ENCODE data around the gene SCN3B.
A peak's percentile ranks its signal among the peaks of the same experiment; 100 is the strongest.

The SCN3B gene

GRCh38 chr11:123653827-123654565, 428 bp downstream of the SCN3B start:
- peak in 1 of 2 donors; percentile 8 for DNase-seq (ENCODE audit: low read depth in 2 of 2)

DNA sequence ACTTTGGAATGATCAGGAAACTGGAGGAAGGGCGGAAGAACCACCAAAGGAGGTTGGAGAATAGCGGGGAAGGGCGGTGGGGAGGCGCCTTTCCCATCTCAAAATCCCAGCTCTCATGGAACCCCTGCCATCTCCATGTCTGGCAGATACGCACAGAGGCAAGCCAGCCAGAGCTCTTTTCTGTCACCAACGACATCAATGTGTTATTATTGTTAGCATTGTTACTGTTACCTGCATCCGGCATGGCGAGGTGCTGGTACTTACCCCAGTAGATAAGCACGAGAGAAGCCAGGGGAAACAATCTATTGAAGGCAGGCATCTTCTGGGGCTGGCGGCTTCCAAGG, 969 bp downstream of the SCN3B start:
- no peak for DNase-seq (ENCODE audit: low read depth in 2 of 2)

GRCh38 chr11:123652599-123652998, 1.8 kb downstream of the SCN3B start:
- DNase-seq (ENCODE audit: low read depth in 2 of 2): no peak

DNA sequence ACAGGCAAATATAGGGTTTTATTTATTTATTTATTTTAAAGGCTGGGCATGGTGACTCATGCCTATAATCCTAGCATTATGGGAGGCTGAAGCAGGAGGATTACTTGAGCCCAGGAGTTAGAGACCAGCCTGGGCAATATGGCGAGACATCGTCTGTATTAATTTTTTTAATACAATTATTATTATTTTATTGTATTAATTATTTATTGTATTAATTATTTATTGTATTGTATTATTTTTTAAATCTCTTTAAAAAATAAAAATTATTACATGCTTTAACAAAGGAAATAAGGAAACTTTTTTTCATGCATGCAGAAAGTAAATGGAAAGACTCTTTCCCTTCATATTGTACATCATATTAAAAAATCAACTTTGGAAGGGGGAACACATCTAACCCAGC, 3.5 kb downstream of the SCN3B start:
- no peak for DNase-seq (ENCODE audit: low read depth in 2 of 2)

GRCh38 chr11:123645286-123645975, 9.0 kb downstream of the SCN3B start:
- DNase-seq (ENCODE audit: low read depth in 2 of 2): no peak

GRCh38 chr11:123642435-123642834, 12.0 kb downstream of the SCN3B start:
- DNase-seq (ENCODE audit: low read depth in 2 of 2): no peak

- no peak for DNase-seq (ENCODE audit: low read depth in 2 of 2)
Measured at GRCh38 chr11:123641495-123641840, 13.0 kb downstream of the SCN3B start.

GRCh38 chr11:123640677-123641494, 13.5 kb downstream of the SCN3B start:
- peak; percentile 23 to 43 for DNase-seq (ENCODE audit: low read depth in 2 of 2)

DNA sequence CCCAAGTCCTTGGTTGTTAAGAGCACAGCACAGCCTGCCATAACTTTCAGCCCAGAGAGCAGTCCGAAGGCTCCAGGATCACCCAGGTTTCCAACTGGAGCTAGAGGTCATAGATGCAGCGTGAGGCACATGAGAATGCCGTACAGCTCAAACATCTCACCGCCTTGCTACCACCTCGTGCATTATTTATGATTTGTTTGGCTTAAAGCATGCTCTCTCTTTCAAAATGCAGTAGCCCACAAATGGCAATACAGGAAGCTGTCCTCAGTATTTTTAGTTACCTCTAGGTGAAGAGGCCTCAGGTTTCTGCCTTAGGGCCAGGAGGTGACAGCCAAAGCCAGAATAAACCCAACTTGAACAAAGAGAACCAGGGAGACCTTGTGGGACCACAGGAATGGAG, 14.4 kb downstream of the SCN3B start:
- no peak for DNase-seq (ENCODE audit: low read depth in 2 of 2)

GRCh38 chr11:123630126-123630608, 24.3 kb downstream of the SCN3B start:
- no peak for DNase-seq (ENCODE audit: low read depth in 2 of 2)

GRCh38 chr11:123628936-123629683, 25.3 kb downstream of the SCN3B start:
- DNase-seq (ENCODE audit: low read depth in 2 of 2): no peak

DNA sequence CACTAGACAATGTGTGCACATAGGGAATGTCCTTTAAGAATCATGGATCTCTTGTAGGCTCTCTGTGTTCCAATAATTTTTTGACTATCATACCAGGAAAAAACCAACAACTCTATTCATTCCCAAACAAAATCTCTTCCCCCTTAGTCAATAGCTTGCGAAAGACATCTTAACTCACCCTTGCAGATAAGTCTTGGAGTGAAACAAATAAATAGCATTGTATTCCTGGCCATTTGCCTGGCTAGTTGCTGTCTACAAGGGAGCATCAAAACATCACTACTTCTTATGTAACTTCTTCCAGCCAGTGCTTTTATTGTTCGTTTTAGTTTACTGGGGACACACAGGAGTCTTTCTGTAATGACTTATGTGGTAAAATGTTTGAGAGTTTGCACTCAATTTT, 29.4 kb downstream of the SCN3B start:
- no peak for DNase-seq (ENCODE audit: low read depth in 2 of 2)

DNA sequence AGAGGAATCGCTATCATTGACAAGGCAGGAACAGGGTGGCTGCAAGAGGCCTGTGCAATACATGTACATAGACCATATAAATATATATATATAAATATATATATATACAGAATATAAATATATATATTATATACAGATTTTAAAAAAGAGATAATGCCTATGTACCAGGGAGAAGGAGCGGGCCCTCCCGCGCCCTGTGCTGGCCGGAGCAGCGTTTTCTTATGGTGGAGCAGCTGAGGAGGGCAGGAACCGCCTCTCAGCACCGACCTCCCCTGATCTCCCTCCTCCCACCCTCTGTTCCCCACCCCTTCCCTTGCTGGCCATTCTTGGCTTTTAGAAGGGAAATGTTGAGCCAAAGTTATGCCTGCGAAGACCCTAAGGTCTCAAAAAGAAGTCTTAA, 31.8 kb downstream of the SCN3B start:
- DNase-seq (ENCODE audit: low read depth in 2 of 2): no peak

- DNase-seq (ENCODE audit: low read depth in 2 of 2): no peak
Measured at GRCh38 chr11:123616505-123617198, 37.8 kb downstream of the SCN3B start.

DNA sequence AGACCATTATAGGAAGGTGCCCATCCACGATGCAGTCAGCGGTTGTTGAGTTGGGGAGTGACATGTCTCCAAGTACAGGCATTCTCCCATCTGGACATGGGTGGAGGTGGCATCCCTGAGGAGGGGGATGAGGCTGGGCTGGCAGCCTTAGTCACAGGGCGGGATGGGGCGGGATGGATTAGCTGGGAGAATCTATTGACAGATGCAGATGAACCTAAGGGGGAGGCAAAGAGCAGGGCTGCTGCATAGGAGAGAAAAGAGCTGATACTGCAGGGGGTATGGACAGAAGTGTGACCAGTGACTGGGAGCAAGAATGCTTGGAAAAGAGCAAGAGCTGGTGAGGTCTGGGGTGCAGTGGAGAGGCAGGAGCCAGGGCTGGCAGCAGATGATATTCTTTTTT, 42.7 kb downstream of the SCN3B start:
- DNase-seq (ENCODE audit: low read depth in 2 of 2): no peak

GRCh38 chr11:123608945-123609344, 45.5 kb downstream of the SCN3B start:
- DNase-seq (ENCODE audit: low read depth in 2 of 2): no peak

- no peak for DNase-seq (ENCODE audit: low read depth in 2 of 2)
Measured at GRCh38 chr11:123608371-123608770, 46.1 kb downstream of the SCN3B start.

DNA sequence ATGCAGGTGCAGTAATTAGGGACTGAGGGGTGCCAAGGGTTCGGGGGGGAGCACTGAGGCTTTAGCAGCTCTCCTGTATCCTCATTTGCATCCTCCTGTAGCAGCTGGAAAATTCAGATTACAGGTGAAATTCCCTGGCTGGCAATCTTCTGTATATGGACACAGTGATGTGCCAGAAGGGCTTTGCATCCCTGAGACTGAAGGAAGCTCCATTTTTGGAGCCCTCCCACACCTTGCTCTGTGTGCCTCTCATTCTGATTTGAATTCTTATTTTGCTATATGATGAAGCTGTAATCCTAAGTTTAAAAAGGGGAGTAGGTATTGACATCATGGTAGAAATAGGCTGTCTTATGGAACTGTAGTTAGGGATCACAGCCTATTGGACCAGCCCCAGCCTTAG, 46.6 kb downstream of the SCN3B start:
- no peak for DNase-seq (ENCODE audit: low read depth in 2 of 2)

DNA sequence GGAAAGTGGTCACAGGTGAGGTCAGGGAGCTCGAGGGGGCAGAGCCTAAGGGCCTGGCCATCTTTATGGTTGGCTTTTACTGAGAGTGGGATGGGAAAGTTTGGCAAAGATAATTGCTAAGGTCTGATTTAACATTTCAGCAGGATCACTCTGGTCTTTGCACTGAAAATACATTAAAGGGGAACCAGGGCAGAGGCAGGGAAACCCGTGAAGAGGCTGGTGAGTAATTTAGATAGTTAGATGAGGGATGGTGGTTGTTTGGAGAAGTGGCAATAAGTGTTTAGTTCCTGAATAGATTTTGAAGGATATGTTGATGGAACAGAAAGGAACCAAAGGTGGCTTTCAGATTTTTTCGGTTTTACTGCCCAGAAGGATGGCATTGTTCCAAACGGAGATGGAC, 50.8 kb downstream of the SCN3B start:
- no peak for DNase-seq (ENCODE audit: low read depth in 2 of 2)

GRCh38 chr11:123601743-123602142, 52.7 kb downstream of the SCN3B start:
- DNase-seq (ENCODE audit: low read depth in 2 of 2): no peak

DNA sequence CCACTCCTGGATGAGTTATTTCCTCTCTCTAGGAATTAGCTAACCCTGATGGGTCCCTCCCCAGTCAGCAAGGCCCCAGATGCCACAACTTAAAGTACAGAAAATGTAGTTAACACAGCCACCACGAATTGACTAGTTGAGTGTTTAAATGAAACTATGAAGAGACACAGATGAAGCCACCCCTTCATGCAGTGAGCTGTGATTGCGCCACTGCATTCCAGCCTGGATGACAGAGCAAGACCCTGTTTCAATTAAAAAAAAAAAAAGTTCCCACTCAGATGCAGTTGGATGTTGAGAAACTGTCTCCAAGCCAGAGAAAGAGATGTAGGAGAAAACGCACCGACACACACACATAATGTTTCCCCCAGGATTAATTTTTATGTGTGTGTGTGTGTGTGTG, 53.3 kb downstream of the SCN3B start:
- no peak for DNase-seq (ENCODE audit: low read depth in 2 of 2)
